ENCODE data around the gene CNTF.
"Not testable (repeated sequence)": the region's sequence is repeated elsewhere in the genome, so short reads cannot be mapped to it uniquely, and the experiment has no call there.

The CNTF gene, protein sequence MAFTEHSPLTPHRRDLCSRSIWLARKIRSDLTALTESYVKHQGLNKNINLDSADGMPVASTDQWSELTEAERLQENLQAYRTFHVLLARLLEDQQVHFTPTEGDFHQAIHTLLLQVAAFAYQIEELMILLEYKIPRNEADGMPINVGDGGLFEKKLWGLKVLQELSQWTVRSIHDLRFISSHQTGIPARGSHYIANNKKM

DNA sequence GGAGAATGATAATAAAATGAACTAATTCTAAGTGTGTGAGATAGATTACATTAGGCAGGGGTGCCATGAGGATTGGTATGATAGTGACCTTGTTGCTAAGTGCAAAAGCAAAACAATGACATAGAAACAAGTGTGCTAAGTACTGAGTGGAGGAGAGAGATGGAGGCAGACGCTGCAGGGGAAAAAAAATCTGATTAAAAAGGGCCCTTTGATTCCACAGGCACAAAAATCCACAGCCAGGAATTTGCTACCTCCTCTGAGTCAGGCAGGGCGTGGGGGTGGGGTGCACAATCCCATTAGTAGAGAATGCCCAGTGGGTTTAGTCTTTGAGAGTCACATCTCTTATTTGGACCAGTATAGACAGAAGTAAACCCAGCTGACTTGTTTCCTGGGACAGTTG lies at the start of gene CNTF:
Gene CNTF (plus strand): TSS at position 322 of the 400 bp plus-strand sequence. CDS start 88 bp downstream, outside the sequence.
- DNase-seq, result no peak

DNA sequence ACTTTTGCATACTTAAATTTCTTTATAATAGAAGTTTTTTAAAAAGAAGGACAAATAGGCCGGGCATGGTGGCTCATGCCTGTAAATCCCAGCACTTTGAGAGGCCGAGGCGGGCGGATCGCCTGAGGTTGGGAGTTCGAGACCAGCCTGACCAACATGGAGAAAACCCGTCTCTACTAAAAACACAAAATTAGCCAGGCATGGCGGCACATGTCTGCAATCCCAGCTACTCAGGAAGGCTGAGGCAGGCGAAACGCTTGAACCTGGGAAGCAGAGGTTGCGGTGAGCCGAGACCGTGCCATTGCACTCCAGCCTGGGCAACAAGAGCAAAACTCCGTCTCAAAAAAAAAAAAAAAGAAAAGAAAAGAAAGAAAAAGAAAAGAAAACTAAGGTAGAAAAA lies 49.6 kb upstream of the CNTF start:
- DNase-seq, result not testable (repeated sequence)

GRCh38 chr11:58573451-58574104 lies 48.9 kb upstream of the CNTF start:
- DNase-seq, result no peak

DNA sequence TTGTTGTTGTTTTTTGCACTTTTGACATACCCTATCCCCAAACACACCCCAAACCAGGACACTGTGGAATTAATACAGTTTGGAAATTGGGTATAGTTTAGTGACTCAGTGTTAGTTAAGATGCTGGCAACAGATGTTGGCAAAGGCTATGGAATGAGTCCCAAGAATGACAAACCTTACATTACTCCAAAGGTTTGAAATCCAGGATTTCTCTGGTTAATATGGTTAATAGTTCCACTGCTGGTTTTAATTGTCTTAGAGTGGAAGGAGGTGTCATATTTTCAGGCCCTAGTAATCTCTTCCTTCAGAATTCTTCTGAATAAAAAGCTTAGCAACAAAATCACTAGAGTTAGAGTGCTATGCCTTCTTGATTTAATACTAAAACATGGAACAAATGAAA lies 47.6 kb upstream of the CNTF start:
- no peak for DNase-seq

DNA sequence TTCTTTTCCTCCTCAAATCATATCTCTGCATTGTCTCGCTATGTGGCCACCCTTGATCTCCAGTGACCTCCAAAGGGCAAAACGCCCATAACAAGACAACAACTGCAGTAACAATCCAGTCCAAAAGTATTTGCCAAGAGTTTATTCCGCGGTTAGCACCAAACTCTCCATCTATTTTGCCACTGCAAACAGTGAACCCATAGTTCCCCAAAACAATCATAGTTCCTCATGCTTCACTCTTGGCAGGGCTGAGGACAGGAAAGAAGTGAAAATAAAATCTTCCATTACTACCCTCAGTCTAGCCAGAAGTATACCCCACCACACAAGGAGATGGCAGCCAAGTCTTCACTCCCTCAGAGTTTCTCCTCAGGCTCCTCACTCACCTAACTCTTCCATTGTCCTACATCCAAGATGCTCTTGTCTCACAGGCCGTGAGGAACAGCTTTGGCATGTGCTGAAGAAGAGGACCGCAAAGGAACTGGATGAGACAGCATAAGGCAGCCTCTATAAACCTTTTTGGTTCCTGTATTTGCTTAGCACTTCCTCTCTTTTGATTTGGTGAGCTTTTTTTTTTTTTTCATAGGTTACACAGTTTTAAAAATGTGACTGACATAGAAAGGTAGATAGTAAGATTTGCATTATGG lies 47.0 kb upstream of the CNTF start, which contains the start of gene LPXN:
Gene LPXN (minus strand): TSS at position 480 of the 644 bp plus-strand sequence. CDS start 84 bp downstream, at position 396.
- no peak for DNase-seq

DNA sequence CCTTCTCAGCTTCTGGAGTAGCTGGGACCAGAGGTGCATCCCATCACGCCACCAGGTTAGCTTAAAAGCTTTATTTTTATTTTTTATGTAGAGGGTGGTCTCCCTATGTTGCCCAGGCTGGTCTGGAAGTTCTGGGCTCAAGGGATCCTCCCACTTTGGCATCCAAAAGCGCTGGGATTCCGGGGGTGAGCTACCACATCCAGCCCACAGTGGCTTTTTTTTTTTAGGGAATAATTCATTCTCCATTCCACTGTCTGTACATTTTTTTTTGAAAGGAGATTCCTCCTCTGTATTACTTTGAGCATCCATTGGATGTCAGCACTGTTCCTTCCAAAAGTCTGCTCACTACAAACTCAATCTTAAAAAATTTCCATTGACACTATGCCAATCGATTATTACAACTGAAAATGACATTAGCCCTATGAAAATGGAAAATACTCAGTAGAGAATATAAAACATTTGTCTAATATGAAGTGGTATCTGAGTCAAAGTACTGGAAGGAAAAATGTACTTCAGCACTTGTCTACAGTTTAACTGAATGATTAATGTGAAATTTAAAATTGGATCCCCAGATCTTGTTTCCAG lies 45.5 kb upstream of the CNTF start:
- peak; percentile 17 for DNase-seq

GRCh38 chr11:58577555-58578135 lies 44.8 kb upstream of the CNTF start:
- DNase-seq, result no peak

GRCh38 chr11:58578136-58578634 lies 44.3 kb upstream of the CNTF start:
- DNase-seq, result peak; percentile 96

- DNase-seq, result peak; percentile 88
Measured at GRCh38 chr11:58578635-58579191, 43.8 kb upstream of the CNTF start, which contains the start of gene ZFP91. ZFP91 (plus strand) TSS chr11:58579063; CDS start chr11:58579282, 219 bp downstream.

DNA sequence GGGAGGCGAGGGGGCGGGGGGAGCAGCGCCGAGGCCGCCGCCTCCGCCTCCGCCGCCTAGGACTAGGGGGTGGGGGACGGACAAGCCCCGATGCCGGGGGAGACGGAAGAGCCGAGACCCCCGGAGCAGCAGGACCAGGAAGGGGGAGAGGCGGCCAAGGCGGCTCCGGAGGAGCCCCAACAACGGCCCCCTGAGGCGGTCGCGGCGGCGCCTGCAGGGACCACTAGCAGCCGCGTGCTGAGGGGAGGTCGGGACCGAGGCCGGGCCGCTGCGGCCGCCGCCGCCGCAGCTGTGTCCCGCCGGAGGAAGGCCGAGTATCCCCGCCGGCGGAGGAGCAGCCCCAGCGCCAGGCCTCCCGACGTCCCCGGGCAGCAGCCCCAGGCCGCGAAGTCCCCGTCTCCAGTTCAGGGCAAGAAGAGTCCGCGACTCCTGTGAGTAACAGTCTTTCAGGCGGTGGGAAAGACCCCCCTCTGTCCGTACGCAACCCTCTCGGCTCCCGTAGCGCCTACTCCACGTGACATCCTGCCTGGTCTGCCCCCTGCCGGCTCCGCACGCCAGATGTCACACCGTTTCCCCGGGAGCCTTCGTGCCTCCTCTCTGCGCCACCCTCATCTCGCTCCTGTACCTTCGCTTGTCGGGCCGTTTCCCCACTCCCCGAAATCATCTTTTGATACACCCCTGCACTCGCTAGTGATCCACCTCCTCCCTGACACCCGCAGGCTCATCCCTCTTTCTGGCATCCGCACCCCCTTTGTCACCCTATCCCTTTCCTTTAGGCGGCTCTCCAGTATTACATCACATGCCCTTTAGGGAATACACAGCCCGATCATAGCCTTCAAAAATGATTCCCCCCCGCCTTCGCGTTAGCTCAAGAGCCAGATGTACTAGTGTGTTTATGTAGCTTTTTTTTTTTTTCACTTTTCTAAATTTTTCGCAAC lies 43.0 kb upstream of the CNTF start:
- peak; percentile 70 for DNase-seq

- no peak for DNase-seq
Measured at GRCh38 chr11:58580311-58580710, 42.2 kb upstream of the CNTF start.

GRCh38 chr11:58582437-58582836 lies 40.0 kb upstream of the CNTF start:
- no peak for DNase-seq

- no peak for DNase-seq
Measured at GRCh38 chr11:58586998-58587397, 35.5 kb upstream of the CNTF start.

DNA sequence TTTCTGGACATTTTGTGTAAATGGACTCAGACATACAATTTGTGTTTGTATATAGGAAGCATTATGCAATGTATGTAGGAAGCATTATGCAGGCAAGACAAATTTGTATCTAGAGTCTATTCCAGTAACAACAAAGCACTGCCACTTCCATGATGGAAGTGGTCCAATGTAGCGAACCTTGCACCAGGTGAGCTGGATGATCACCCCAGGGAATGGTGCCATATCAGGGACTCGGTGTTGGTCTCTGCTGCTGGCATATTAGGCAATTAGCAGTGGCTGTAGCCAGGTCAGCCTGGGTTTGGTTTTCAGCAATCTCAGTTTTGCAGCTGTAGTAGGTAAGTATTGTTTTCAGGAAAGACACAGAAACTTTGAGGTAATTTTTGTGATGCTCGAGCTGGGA lies 30.8 kb upstream of the CNTF start:
- no peak for DNase-seq

- no peak for DNase-seq
Measured at GRCh38 chr11:58592760-58593472, 29.5 kb upstream of the CNTF start.

DNA sequence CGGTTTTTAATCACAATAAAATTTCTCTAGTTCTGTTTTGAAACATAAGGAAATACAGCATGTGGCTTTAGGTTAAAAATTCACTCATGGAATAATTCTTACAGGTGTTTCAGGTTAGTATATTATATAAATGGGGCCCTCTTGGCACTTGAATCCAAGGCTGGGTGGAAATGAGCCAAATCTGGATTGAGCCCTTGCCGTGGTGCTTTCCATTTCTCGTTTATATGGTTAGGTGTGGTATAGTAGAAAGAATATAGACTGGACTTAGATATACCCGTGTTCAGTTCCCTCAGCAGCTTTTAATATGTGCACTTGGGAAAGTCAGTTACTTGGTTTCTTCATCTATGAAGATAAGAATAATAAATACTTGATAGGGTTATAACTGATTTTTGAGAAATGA lies 27.6 kb upstream of the CNTF start:
- DNase-seq, result no peak

DNA sequence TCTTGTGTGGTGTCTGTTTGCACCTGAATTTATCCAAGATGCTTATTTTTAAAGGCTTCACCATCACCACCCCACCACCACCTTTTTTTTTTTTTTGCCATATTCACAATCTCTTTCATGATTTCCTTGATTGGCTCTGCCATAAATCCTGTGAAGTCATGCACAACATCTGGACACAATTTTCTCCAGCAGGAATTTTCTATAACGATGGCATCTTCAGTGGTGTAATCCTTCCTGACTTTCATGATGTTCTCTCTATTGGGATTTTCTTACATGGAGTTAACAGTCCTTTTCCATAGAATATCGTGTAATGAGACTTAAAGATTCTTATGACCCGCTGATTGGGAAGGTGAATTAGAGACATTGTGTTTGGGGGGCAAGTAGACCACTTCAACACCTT lies 25.8 kb upstream of the CNTF start:
- no peak for DNase-seq

GRCh38 chr11:58597486-58598144 lies 24.9 kb upstream of the CNTF start:
- DNase-seq, result no peak

DNA sequence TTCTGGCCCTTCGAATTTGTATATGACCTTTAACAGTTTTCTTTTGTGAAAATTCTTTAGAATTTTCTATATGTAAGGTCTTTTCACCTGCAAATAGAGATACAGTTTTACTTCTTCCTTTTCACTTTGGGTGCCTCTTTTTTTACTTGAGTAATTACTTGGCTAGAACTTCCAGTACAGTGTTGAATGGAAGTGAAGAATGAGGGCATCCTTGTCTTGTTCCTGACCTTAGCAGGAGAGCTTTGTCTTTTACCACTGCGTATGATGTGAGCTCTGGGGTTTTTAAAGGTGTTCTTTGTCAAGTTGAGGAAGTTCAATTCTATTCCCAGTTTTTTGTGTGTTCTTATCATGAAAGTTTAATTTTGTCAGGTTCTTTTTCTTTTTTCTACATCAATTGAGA lies 22.0 kb upstream of the CNTF start:
- DNase-seq, result no peak
